Activated T-helper 9 cell treated with anti-CD3 and anti-CD28 coated beads, Interleukin-2, amount 50 U/mL, for 16 hours (primary cell): ENCODE data around the gene ABO.
"Not testable (repeated sequence)": the region's sequence is repeated elsewhere in the genome, so short reads cannot be mapped to it uniquely, and the experiment has no call there.

Experiments used
- DNase-seq: peaks from one replicate; pipeline ENCODE4 v3.0.0-alpha.2; 2020; ENCODE audit warnings: low read depth

The ABO gene

DNA sequence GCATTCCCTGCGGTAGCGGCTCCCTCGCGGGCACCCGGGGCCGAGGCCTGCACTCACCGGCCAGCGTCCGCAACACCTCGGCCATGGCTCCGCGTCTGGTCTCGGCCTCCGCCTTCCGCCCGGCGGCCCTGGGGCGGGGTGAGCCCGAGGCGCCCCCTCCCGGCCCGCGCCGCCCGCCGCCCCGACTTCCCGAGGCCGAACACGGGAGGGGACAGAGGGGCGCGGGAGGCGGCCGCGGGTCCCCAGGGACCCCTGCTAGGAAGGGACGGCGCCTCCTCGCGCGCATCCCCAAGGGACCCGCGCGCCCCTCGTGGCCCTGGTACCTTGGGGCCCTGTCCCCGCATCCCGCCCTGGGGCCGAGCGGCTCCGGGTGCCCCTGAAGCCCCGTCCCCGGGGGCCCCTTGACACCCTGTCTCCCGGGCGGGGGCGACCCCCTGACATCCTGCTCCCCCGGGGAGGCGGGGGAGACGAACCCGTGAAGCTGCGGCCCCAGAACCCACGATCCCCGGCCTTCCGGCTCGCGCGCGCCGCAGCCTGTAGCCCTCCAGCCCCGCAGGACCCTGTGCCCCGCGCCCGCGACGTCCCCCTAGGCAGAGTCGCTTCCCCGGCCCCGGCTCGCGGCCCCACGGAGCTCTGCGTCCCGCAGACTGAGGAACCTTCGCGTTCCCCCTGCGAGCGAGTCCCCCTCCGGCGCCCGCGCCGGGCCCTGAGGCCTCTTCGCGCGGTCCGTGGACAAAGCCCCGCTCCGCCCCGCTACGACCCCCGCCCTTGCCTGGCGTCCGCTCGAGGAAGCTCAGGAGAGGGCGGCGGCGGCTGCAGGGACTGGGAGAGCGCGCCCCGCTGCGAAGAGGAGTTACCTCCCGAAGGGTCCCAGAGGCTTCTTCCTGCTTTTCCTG lies at the start of gene ABO:
TSS of gene ABO (minus strand) at position 97 of the 896 bp plus-strand sequence.
- DNase-seq = no peak

GRCh38 chr9:133323991-133324703 lies 49.1 kb upstream of the ABO start:
- no peak for DNase-seq

DNA sequence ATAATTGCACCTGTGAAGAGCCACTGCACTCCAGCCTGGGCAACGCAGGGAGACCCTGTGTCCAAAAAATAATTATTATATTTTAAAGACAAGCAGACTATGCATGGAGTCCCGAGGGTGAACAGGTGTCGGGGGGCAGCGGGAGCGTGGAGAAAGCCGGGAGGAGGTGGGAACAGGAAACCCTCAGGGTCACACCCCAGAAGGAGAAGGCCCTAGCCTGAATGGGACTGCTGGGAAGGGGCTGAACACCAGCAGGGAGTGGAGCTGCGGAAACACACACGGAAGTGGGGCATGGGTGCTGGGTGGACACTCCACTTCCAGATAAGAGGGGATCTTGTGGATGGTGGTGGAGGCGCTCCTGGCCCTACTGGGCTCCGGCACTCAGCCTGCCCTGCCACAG lies 48.2 kb upstream of the ABO start:
- no peak for DNase-seq

- DNase-seq = no peak
These were observed 47.7 kb upstream of the ABO start for GRCh38 chr9:133322701-133323100.

DNA sequence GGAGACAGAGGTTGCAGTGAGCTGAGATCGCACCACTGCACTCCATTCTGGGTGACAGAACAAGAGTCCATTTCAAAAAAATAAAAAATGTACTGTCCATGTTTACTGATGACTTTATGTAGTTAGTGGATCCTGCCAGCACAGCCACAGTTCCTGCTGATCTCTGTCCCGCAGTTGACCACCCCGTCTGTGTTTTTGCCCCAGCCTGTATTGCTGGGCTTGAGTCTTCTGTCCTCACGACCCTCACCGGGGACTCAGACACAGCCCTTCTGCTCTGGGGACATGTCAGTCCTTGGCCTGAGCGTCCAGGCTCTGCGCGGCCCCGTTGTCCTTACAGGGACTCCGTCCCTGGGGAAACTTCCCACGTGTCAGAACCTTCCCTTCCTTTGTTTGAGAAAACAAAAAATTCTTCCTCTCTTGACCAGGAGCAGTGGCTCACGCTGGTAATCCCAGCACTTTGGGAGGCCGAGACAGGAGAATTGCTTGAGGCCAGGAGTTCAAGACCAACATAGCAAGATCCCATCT lies 46.5 kb upstream of the ABO start:
- no peak for DNase-seq

DNA sequence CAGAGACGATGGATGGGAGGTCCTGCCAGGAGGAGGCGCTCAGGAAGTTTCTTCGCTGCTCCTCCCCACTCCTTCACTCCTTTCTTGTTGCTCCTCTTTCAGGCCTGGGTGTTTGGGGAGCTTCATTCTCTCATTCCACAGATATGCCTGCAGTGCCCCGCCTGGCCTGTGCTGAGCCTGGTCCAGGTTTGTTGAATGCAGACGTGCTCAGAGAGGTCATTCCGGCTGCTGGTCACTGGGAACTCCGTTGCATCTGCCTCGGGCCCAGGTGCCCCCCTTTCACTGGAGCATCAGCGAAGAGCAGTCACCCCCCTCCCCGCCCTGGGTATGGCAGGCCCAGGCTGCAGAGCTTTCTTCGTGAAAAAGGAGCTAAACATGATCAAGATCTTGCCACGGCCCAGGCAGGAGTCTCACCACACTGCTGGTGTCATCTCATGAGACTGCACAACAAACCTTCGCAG lies 45.5 kb upstream of the ABO start:
- no peak for DNase-seq

DNA sequence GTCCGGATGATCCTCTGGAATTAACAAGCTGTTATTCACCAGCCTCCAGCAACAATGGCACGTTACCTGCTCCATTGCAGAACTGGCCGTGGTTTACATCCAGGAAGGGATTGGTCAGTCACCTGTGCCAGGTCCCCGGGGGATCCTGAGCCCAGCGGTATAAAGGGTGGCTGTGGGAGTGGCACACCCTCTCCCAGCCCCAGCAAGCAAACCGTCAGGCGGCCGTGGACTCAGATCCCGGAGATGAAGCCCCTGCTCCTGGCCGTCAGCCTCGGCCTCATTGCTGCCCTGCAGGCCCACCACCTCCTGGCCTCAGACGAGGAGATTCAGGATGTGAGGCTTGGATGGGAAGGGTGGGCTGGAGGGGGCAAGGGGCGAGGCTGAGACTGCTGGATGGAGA lies 42.5 kb upstream of the ABO start:
- DNase-seq = not testable (repeated sequence)

GRCh38 chr9:133315997-133316396 lies 41.0 kb upstream of the ABO start:
- no peak for DNase-seq

GRCh38 chr9:133309608-133310007 lies 34.6 kb upstream of the ABO start:
- no peak for DNase-seq

GRCh38 chr9:133307301-133307700 lies 32.3 kb upstream of the ABO start:
- no peak for DNase-seq

- no peak for DNase-seq
These were observed 31.5 kb upstream of the ABO start for GRCh38 chr9:133306242-133307204.

GRCh38 chr9:133305731-133306130 lies 30.7 kb upstream of the ABO start:
- DNase-seq = no peak

DNA sequence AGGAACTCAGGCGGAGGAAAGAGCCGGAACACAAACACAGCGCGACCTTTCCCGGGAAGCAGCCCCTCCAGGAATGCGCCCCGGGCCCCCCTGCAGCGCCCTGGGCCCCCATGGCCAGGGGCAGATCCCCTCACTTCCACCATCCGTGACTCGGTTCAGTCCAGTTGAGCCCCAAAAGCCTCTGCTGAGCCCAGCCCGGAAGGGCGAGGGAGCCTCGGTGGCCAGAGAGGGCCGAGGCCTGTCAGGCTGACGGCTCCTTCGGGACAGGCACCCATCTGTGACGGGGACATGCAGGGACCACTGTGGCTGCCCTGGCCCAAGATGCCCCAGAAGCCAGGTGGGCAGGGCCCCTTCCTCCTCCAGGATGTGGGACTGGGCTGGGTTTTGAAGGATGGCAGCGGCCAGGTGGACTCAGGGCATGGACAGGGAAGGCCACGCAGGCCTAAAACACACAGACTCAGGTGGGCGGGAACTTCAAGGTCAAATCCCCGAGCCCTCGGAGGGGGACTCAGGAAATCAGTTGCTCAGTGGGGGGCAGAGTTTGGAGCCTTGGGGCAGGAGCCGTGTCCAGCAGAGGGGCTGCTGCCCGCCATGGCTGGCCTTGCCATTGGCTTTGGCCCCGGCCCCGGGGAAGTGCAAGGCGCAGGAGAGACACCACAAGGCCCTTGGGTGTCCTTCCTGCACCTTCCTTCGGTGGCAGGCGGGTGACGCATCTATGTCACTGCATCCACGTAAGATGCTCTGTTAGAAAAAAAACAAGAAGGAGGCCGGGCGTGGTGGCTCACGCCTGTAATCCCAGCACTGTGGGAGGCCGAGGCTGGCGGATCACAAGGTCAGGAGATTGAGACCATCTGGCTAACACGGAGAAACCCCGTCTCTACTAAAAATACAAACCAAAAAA lies 29.7 kb upstream of the ABO start:
- no peak for DNase-seq

DNA sequence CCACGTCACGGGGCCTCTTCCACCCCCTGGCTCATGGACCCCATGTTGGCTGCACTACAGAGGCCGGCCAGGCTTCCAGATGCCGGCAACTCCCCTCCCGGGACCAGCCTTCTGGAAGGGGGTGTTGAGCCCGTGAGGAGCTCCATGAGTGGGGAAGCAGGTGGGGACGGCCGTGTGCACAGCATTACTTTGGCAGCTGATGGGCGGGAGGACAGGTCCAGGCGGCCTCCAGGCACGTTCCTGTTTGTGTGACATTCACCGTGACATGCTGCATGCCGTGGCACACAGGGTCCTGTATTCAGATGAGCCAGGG lies 29.1 kb upstream of the ABO start:
- no peak for DNase-seq

- no peak for DNase-seq
These were observed 28.5 kb upstream of the ABO start for GRCh38 chr9:133303266-133304157.

DNA sequence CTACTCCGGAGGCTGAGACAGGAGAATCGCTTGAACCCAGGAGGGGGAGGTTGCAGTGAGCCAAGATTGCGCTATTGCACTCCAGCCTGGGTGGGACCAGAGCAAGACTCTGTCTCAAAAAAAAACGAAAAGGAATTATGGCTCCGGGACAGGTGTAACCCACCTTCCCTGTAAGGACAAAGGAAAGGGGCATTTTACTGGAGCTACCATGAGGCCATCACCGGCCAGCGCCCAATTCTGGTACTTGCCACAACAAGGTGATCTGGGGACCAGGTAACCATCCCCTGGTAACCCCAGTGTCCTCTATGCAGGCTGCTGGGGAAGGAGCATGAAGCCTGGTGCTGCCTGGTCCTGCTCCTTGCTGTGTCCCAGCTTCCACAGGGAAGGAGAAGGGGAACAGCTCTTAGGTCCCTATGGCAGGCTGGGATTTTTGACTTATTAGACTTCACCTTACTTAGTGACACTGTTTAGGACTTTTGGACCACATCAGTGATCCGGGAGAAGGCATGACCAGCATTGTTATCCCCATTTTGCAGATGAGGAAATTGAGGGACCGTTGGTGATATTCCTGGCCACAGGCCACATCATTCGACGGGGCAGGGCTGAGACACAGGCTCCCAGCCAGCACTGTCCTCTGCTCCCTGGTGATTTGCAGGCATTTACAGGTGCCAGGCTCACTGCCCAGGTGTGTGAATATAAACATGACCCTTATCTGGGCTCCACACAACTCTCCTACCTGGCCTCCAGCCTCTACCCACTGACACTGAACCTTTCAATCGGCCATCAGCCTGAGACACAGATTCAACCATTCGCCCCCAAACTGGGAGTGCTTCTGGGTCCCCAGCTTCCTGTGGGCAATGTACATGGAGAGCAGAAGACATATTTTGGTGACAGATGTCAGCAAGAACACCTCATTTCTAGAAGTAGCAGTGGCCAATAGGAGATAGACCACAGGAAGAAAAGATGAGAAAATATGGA lies 26.5 kb upstream of the ABO start:
- no peak for DNase-seq

DNA sequence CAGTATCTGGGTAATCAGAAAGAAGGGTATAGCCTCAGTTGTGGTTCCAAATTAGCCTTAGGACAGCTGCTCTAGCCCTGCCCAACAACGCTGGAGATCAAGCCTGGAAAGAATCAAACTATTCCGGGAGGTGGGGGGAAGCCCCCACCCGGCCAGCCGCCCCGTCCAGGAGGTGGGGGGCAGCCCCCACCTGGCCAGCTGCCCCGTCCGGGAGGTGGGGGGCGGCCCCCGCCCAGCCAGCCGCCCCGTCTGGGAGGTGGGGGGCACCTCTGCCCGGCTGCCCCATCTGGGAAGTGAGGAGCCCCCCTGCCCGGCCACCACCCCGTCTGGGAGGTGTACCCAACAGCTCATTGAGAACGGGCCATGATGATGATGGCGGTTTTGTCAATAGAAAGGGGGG lies 25.0 kb upstream of the ABO start:
- DNase-seq = not testable (repeated sequence)

- no peak for DNase-seq
These were observed 19.3 kb upstream of the ABO start for GRCh38 chr9:133294257-133294656.
